Activated CD4-positive, alpha-beta T cell treated with anti-CD3 and anti-CD28 coated beads, Interleukin-2, amount 10 ng/mL, durations not matched to agents 24 days and 14 days (primary cell): ENCODE measurements around the gene DNAH17. TPM values are rescaled to one million over a fixed set of nuclear protein-coding genes. Genes with fewer than 3 reads are reported as not detected.

Experiments used
- DNase-seq: peaks from one replicate; pipeline ENCODE4 v3.0.0; 2022
- H3K27ac Mint-ChIP-seq: one replicate; pipeline ENCODE4 v1.8.0; 2022; ENCODE audit warnings: mild to moderate bottlenecking, mixed read lengths
- H3K27me3 Mint-ChIP-seq: one replicate; pipeline ENCODE4 v1.8.0; 2022; ENCODE audit warnings: mixed read lengths
- H3K36me3 Mint-ChIP-seq: one replicate; pipeline ENCODE4 v1.8.0; 2022; ENCODE audit warnings: low read depth, mild to moderate bottlenecking, mixed read lengths
- H3K4me1 Mint-ChIP-seq: one replicate; pipeline ENCODE4 v1.8.0; 2021; ENCODE audit warnings: mixed read lengths
- H3K4me3 Mint-ChIP-seq: one replicate; pipeline ENCODE4 v1.8.0; 2022; ENCODE audit warnings: mild to moderate bottlenecking, moderate library complexity, mixed read lengths
- H3K9me3 Mint-ChIP-seq: one replicate; pipeline ENCODE4 v1.8.0; 2021; ENCODE audit warnings: mixed read lengths
- intact Hi-C: fragments of 100-400 bp; cut with micrococcal nuclease; formaldehyde crosslinking; loops from one replicate; pipeline ENCODE4 v1.15.1; 2023
- total RNA-seq: library from RNA; stranded (reverse); gene quantifications from 2 replicates; pipeline ENCODE4 v1.2.3, GENCODE V29; 2022

DNAH17 gene
- total RNA-seq, 1 donor from 2014 or later = 0.02 TPM

DNA sequence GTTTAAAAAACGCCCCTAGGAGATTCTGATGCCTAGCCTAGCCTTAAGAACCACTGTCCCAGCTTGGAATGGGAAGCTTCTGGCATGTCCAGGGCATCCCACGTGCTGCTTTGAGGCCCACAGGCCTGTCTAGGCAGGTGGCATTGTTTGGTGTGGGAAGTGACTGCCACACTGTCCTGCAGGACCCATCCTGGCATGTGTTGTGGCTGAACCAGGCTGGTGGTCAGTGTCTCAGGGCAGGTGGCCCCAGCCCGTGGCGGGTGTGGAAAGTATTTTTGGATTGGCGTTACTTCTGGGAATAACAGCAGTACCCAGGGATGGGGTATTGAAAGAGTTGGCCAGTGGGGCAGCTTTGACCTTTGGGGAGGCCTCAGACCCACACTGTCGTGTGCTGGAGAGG is 170.8 kb downstream of the DNAH17 start:
- DNase-seq = no peak
- H3K4me3 Mint-ChIP-seq = no peak overlapping the region
- intact Hi-C loops = no loop called here
- no peaks in the 10 kb centered on the region for H3K27me3 Mint-ChIP-seq
- peaks cover 52% of the 10 kb centered on the region for H3K36me3 Mint-ChIP-seq
- H3K27ac Mint-ChIP-seq = peak overlapping the region; percentile 87
- H3K4me1 Mint-ChIP-seq = peaks cover 47% of the 10 kb centered on the region
- no peaks in the 10 kb centered on the region for H3K9me3 Mint-ChIP-seq

DNA sequence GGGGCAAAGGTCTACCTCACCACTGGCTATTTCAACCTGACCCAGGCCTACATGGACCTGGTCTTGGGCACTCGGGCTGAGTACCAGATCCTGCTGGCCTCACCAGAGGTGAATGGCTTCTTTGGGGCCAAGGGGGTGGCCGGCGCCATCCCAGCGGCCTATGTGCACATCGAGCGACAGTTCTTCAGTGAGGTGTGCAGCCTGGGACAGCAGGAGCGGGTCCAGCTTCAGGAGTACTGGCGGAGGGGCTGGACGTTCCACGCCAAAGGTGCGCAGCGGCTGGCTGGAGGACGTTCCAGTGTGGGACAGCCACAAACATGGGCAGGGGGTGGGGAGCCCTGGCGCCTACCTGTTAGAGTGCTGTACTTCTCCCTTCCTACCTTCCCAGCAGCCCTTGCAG is 173.4 kb downstream of the DNAH17 start:
- peaks cover 35% of the 10 kb centered on the region for H3K4me1 Mint-ChIP-seq
- intact Hi-C loops = no loop called here
- peak overlapping the region; percentile 44 for H3K27ac Mint-ChIP-seq
- peaks cover 66% of the 10 kb centered on the region for H3K36me3 Mint-ChIP-seq
- no peak for DNase-seq
- H3K9me3 Mint-ChIP-seq = no peaks in the 10 kb centered on the region
- H3K4me3 Mint-ChIP-seq = no peak overlapping the region
- H3K27me3 Mint-ChIP-seq = no peaks in the 10 kb centered on the region

DNA sequence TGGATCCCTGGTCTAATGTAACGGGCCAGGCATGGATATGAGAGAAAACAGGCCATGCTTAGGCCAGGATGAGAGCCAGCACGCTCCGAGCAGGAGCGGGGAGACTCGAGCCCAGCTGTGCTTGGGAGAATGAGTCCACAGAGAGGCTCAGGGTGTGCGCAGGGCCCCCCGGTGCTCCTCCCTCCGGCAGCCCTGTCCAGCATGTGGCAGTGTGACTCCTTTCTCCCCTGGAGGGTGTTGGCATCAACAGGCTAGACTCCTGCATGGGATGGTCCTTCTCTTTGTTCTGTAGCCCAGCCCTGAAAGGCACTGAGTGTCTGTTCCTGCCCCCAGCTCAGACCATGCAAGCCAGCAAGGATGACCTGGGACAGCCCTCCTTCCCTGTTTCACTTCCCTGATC is 175.3 kb downstream of the DNAH17 start:
- peaks cover 69% of the 10 kb centered on the region for H3K36me3 Mint-ChIP-seq
- intact Hi-C loops = no loop called here
- no peak overlapping the region for H3K4me3 Mint-ChIP-seq
- no peak for DNase-seq
- no peak overlapping the region for H3K27ac Mint-ChIP-seq
- H3K27me3 Mint-ChIP-seq = no peaks in the 10 kb centered on the region
- H3K9me3 Mint-ChIP-seq = no peaks in the 10 kb centered on the region
- peaks cover 20% of the 10 kb centered on the region for H3K4me1 Mint-ChIP-seq

DNA sequence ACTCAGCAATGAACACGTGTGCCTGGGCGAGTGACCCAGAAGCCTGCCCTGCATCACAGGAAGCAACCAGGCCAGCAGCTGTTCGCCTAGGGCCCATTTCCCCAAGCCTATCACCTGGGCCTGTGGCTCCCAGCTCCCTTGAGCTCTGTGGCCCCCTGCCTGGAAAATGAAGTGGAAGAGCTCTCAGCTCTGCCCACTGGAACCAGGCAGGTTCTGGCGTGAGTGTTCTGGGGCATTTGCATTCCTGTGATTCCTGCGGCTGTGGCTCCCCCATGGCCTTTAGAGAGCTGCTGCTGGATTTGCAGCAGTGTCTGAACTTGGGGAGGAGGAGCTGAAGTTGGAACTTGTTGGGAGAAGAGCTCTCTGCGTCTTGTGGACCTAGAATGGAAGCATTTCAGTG is 175.9 kb downstream of the DNAH17 start:
- Mint-ChIP-seq H3K27me3 (no peaks in the 10 kb centered on the region), H3K4me1 (peaks cover 16% of the 10 kb centered on the region), H3K4me3 (no peak overlapping the region), H3K27ac (no peak overlapping the region), H3K9me3 (no peaks in the 10 kb centered on the region), H3K36me3 (peaks cover 71% of the 10 kb centered on the region)
- no peak for DNase-seq
- intact Hi-C loops = no loop called here

DNA sequence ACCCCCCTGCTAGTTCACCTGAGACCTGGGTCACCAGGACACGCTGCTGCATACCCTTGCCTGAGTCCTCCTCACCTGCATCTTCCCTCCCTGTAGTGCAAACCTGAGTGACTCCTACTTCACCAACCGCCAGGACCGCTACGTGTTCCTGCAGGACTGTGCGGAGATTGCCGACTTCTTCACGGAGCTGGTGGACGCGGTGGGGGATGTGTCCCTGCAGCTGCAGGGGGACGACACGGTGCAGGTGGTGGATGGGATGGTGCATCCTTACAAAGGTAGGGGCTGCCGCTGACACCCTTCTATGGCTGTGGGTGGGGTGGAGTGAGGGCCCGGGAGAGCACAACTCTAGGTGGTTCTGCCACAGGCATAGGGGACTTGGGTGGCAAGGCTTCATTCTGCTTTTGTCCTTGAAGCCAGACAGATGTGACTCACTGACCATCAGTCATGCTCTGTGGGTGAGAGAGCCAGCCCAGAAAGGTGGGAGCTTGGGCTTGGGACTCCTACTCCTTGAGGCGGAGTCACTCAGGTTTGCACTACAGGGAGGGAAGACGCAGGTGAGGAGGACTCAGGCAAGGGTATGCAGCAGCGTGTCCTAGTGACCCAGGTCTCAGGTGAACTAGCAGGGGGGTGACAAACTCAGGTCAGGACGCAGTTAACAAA is 176.5 kb downstream of the DNAH17 start:
- intact Hi-C loops = no loop called here
- H3K27me3 Mint-ChIP-seq = no peaks in the 10 kb centered on the region
- DNase-seq = no peak
- no peaks in the 10 kb centered on the region for H3K9me3 Mint-ChIP-seq
- peak overlapping the region; percentile 65 for H3K27ac Mint-ChIP-seq
- H3K4me3 Mint-ChIP-seq = no peak overlapping the region
- peaks cover 74% of the 10 kb centered on the region for H3K36me3 Mint-ChIP-seq
- peaks cover 13% of the 10 kb centered on the region for H3K4me1 Mint-ChIP-seq

DNA sequence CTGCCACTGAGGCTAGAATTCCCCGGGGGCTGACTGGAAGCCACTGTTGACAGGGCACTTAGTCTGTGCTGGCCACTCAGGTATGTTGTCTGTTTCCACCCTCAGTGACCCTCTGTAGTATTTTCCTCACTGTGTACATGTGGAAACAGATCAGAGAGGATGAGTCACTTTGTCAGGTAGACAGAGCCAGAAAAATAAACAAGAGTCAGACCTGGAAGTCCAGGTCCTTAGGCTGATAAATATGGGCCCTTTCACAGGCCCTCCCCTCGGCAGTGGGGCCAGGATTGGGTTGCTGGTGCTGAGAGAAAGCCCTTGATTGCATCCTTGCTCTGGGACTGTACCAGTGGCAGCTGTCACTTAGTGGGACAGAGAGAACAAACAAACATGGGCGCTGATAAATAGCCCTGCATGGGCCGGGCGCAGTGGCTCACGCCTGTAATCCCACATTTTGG is 177.5 kb downstream of the DNAH17 start:
- Mint-ChIP-seq H3K36me3 (peaks cover 75% of the 10 kb centered on the region), H3K27ac (no peak overlapping the region), H3K4me3 (no peak overlapping the region), H3K27me3 (no peaks in the 10 kb centered on the region), H3K9me3 (no peaks in the 10 kb centered on the region), H3K4me1 (peaks cover 12% of the 10 kb centered on the region)
- intact Hi-C loops = no loop called here
- DNase-seq = no peak

DNA sequence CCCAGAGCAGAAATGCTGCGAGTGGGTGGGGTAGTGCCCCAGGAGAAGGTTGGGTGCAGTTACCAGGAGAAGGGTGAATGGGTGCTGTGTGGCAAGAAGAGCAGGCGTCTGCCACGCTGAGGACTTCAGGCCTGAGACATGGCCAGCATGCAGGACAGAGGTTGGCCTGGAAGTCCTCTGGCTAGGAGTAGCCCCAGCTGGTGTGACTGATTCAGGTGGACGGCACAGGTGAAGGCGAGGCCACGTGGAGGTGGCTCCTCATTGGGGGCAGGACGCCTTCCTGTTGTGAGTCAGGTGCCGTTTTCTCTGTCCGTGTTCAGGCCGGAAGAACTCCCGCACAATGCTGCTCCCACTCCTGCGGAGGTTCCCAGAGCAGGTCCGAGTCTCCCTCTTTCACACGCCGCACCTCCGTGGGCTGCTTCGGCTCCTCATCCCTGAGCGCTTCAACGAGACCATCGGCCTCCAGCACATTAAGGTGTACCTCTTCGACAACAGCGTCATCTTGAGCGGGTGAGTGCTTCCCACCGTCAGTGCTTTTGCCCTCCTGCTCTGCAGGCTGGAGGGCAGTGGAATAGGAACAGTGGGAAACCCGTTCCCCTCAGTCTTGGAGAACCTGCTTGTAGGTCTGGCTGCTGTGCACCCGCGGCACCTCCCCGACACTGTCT is 178.0 kb downstream of the DNAH17 start:
- H3K4me1 Mint-ChIP-seq = peaks cover 13% of the 10 kb centered on the region
- H3K4me3 Mint-ChIP-seq = no peak overlapping the region
- intact Hi-C loops = no loop called here
- peak overlapping the region; percentile 57 for H3K27ac Mint-ChIP-seq
- H3K27me3 Mint-ChIP-seq = no peaks in the 10 kb centered on the region
- H3K9me3 Mint-ChIP-seq = no peaks in the 10 kb centered on the region
- H3K36me3 Mint-ChIP-seq = peaks cover 73% of the 10 kb centered on the region
- DNase-seq = no peak

DNA sequence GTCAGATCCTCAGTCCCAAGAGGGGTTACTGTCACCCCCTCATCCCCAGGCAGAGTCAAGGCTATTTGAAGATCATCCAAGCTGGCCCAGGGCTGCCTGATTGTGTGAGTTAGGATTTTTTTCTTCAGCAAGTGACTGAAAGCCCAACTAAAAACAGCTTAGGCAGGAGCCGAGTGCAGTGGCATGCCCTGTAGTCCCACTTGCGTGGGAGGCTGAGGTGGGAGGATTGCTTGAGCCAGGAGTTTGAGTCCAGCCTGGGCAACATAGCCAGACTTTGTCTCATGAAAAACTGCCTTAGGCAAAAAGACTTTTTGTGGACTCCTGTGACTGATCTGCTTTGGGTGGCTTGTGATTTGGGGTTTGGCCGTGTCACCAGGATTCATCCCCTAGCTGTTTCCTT is 178.8 kb downstream of the DNAH17 start:
- Mint-ChIP-seq H3K9me3 (no peaks in the 10 kb centered on the region), H3K36me3 (peaks cover 71% of the 10 kb centered on the region), H3K27ac (no peak overlapping the region), H3K4me3 (no peak overlapping the region), H3K4me1 (peaks cover 15% of the 10 kb centered on the region), H3K27me3 (no peaks in the 10 kb centered on the region)
- DNase-seq = no peak
- intact Hi-C loops = no loop called here

DNA sequence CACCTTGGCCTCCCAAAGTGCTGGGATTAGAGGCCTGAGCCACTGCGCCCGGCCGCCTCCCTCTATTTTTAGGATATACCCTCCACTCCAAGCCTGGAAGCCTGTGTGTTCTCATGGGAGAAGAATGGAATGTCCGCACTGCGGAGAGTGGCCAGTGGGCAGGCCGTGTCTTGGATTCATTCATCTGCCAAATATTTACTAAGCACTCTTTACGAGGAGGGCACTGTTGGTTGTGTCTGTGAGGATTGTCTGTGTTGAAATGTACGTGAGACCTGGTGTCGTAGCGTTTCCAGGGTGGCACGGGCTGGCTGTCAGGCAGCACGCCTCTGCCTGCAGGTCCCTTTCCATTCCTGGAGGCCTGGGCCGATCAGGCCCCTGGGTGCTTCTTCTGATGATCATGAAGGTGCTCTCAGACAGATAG is 179.5 kb downstream of the DNAH17 start:
- Mint-ChIP-seq H3K36me3 (peaks cover 66% of the 10 kb centered on the region), H3K27ac (no peak overlapping the region), H3K4me3 (no peak overlapping the region), H3K27me3 (no peaks in the 10 kb centered on the region), H3K9me3 (no peaks in the 10 kb centered on the region), H3K4me1 (peaks cover 16% of the 10 kb centered on the region)
- DNase-seq = no peak
- intact Hi-C loops = no loop called here

DNA sequence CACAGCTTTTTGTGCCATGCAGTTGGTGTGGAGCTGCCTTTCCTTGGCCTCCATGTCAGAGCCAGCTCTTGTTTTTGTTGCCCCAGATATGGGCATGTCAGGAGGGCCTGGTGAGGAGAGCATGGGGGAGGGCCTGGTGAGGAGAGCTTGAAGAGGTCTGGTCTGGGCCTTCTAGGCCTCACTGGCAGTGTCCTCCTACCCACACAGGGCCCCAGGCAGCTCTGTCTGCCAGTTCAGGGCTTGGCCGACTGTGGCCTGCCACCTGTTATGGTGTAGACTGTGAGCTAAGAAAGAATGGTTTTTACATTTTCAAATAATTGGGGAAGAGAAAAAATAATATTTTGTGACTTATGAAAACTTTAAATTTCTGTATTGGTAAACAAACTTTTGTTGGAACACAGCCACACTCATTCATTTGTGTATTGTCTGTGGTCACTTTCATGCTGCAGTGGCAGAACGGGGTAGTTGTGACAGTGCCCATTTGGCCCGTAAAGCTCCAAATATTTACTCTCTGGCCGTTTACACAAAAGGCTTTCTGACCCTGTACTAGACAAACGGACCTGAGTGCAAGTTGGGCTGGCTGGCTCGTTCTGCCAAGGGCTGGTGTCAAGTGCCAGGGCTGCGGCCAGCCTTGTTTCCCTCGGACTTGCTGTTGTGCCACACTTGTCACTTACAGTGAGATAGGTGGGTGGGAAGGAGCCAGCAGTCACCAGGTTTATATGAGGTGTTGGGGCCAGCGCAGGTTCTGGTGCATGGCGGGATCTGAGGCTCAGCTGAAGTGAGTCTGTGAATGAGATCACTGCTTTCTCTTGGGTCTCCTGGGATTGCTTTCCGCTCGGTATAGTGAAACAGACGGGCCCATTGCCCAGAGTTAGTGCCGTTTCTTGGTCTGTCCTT is 180.5 kb downstream of the DNAH17 start:
- H3K4me1 Mint-ChIP-seq = peaks cover 20% of the 10 kb centered on the region
- H3K27me3 Mint-ChIP-seq = no peaks in the 10 kb centered on the region
- no peak overlapping the region for H3K27ac Mint-ChIP-seq
- no peak overlapping the region for H3K4me3 Mint-ChIP-seq
- DNase-seq = no peak
- H3K36me3 Mint-ChIP-seq = peaks cover 68% of the 10 kb centered on the region
- intact Hi-C loops = no loop called here
- H3K9me3 Mint-ChIP-seq = no peaks in the 10 kb centered on the region

DNA sequence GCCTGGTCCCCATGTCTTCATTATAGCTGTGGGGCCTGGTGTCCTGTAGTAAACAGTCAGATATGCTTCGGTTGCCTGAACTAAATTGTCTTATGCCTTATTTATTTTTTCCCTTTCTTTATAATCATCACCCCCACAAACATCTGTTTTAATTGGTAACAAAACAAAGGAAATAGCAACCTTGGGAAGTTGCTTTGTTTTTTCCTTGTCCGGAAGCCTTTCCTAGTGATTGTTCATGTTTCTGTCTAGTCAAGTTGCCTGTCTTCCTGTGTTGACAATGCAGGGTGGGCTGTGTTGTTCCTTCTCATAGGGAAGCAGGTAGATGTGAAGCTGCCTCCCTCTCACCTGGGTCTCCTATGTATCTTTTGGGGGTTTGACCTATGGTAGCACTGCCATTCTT is 182.0 kb downstream of the DNAH17 start:
- Mint-ChIP-seq H3K27ac (peak overlapping the region; percentile 37), H3K4me3 (no peak overlapping the region), H3K9me3 (no peaks in the 10 kb centered on the region), H3K27me3 (no peaks in the 10 kb centered on the region), H3K4me1 (peaks cover 23% of the 10 kb centered on the region), H3K36me3 (peaks cover 59% of the 10 kb centered on the region)
- DNase-seq = no peak
- intact Hi-C loops = no loop called here

DNA sequence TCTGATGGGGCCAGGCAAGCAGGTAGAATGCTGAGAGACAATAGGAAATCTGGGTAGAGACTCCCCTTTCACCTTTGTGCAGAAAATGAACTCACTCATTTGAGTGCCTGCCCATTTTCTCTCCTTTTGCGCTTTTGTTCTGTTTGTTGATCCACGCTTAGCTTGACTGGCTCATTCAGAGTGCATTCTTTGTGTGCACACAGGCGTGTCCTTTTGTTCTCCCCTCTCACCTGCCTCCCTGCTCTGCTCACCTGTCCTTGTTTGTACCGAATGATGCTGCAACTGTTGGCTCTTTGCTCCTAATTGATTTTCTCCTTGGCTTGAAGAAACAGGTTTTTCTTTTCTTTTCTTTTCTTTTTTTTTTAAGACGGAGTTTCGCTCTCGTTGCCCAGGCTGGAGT is 183.0 kb downstream of the DNAH17 start:
- H3K27ac Mint-ChIP-seq = peak overlapping the region; percentile 17
- intact Hi-C loops = no loop called here
- no peak overlapping the region for H3K4me3 Mint-ChIP-seq
- DNase-seq = no peak
- no peaks in the 10 kb centered on the region for H3K27me3 Mint-ChIP-seq
- no peaks in the 10 kb centered on the region for H3K9me3 Mint-ChIP-seq
- peaks cover 54% of the 10 kb centered on the region for H3K36me3 Mint-ChIP-seq
- peaks cover 25% of the 10 kb centered on the region for H3K4me1 Mint-ChIP-seq

DNA sequence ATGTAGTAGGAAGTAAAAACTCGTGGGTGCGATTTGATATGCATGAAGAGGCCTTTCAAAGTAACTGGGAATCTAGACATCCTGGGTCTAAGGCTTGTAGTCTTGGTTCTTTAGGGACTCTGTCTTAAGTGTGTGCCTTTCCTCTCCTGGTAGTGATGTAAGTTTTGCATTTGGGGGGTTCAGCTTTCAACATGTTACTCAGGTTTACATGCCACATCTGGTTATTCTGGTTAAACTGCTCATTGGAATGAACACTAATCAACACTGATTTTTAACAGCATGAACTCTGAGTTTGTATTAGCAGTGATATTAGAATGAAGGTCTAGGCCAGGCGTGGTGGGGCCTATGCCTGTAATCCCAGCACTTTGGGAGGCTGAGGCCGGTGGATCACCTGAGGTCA is 183.6 kb downstream of the DNAH17 start:
- Mint-ChIP-seq H3K4me1 (peaks cover 29% of the 10 kb centered on the region), H3K4me3 (no peak overlapping the region), H3K27ac (peak overlapping the region; percentile 16), H3K9me3 (no peaks in the 10 kb centered on the region), H3K36me3 (peaks cover 49% of the 10 kb centered on the region), H3K27me3 (no peaks in the 10 kb centered on the region)
- intact Hi-C loops = no loop called here
- no peak for DNase-seq

DNA sequence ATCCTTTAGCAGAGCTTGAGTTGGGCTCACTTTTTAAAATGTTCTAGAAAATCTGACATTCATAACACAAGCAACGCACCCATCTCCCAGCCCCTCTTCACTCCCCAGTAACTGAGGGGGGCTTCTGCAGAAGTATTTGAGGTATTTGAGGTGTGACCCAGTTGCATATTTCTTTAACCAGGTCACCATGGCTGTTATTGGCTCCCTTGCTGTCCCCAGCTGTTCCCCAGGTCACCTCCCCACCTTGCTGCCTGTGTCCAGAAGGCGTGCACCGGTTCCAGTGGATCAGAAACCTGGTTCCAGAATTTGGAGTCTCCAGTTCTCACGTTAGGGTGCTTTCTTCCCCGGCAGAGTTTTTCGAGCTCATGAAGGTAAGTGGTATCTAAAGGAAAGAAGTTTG is 184.9 kb downstream of the DNAH17 start:
- no peaks in the 10 kb centered on the region for H3K9me3 Mint-ChIP-seq
- intact Hi-C loops = no loop called here
- H3K36me3 Mint-ChIP-seq = peaks cover 43% of the 10 kb centered on the region
- no peak overlapping the region for H3K27ac Mint-ChIP-seq
- no peaks in the 10 kb centered on the region for H3K27me3 Mint-ChIP-seq
- no peak for DNase-seq
- H3K4me3 Mint-ChIP-seq = no peak overlapping the region
- H3K4me1 Mint-ChIP-seq = peaks cover 38% of the 10 kb centered on the region
